HG02623 (cell line): ENCODE results near the gene SLC25A11.

ENCODE experiments used
- ATAC-seq: cut with Tn5 transposase; IDR thresholded peaks from one replicate; pipeline ENCODE4 v1.9.1; 2021; ENCODE audit warnings: moderate library complexity; ENCODE audit not compliant: unreplicated experiment

The SLC25A11 gene

GRCh38 chr17:4939796-4940554 is at the start of gene SLC25A11, which contains the start of gene RNF167:
Gene SLC25A11 (minus strand): TSS chr17:4940046. CDS start chr17:4939910, 136 bp downstream.
Gene RNF167 (plus strand): TSS chr17:4940268. CDS start chr17:4940910, 642 bp downstream.
- ATAC-seq = peak; percentile 70

- ATAC-seq = no peak
Measured at GRCh38 chr17:4987767-4988567, 48.1 kb upstream of the SLC25A11 start.

- peak; percentile 56 for ATAC-seq
Measured at GRCh38 chr17:4986951-4987766, 47.3 kb upstream of the SLC25A11 start, which contains the start of gene CAMTA2. Gene CAMTA2 (minus strand): TSS chr17:4987675. CDS start chr17:4986222, 1,453 bp downstream.

GRCh38 chr17:4986403-4986802 is 46.6 kb upstream of the SLC25A11 start:
- ATAC-seq = no peak

GRCh38 chr17:4982305-4982704 is 42.5 kb upstream of the SLC25A11 start:
- ATAC-seq = no peak

GRCh38 chr17:4980644-4981216 is 40.9 kb upstream of the SLC25A11 start:
- no peak for ATAC-seq

- no peak for ATAC-seq
Measured at GRCh38 chr17:4978726-4979125, 38.9 kb upstream of the SLC25A11 start.

GRCh38 chr17:4974115-4974670 is 34.3 kb upstream of the SLC25A11 start:
- ATAC-seq = no peak

- no peak for ATAC-seq
Measured at GRCh38 chr17:4973256-4974114, 33.6 kb upstream of the SLC25A11 start.

- ATAC-seq = no peak
Measured at GRCh38 chr17:4972752-4973151, 32.9 kb upstream of the SLC25A11 start.

- ATAC-seq = no peak
Measured at GRCh38 chr17:4972322-4972721, 32.5 kb upstream of the SLC25A11 start.

GRCh38 chr17:4971826-4972225 is 32.0 kb upstream of the SLC25A11 start:
- no peak for ATAC-seq

- ATAC-seq = no peak
Measured at GRCh38 chr17:4970273-4970672, 30.4 kb upstream of the SLC25A11 start.

- no peak for ATAC-seq
Measured at GRCh38 chr17:4969551-4970173, 29.8 kb upstream of the SLC25A11 start.

GRCh38 chr17:4969047-4969550 is 29.3 kb upstream of the SLC25A11 start:
- no peak for ATAC-seq

GRCh38 chr17:4968486-4969046 is 28.7 kb upstream of the SLC25A11 start:
- ATAC-seq = no peak

GRCh38 chr17:4967539-4968485 is 28.0 kb upstream of the SLC25A11 start, which contains the start of gene SPAG7:
Gene SPAG7 (minus strand): TSS chr17:4967817. CDS start chr17:4967804, 13 bp downstream.
- peak; percentile 50 for ATAC-seq
